CD14-positive monocyte (primary cell): Measurements from ENCODE around the gene KNTC1. TPM values are rescaled to one million over a fixed set of nuclear protein-coding genes. Genes with fewer than 3 reads are reported as not detected.
"Not testable (repeated sequence)": the region's sequence is repeated elsewhere in the genome, so short reads cannot be mapped to it uniquely, and the experiment has no call there.

Source experiments
- DNase-seq, 3 donors: peaks; one replicate each; pipeline ENCODE4 v3.0.0-alpha.2; 2011 to 2022
- H2AFZ ChIP-seq: 2 replicates; pipeline ENCODE4 v1.6.0; 2012; ENCODE audit warnings: mild to moderate bottlenecking, low read depth, low read length, inconsistent platforms; ENCODE audit not compliant: insufficient read depth, poor library complexity, severe bottlenecking
- H3K27ac ChIP-seq, 2 donors: 1 replicate in 1 of 2; 2 replicates in 1 of 2; pipeline ENCODE4 v1.5.1; 2012 to 2013; ENCODE audit warnings: low read length in 2 of 2, control low read depth in 1 of 2, inconsistent platforms in 1 of 2, low read depth in 1 of 2, mild to moderate bottlenecking in 1 of 2
- H3K27me3 ChIP-seq, 2 donors: one replicate each; pipeline versions ENCODE4 v1.6.0 to v1.6.1; 2011 to 2013; ENCODE audit warnings: low read length in 2 of 2; ENCODE audit not compliant: control insufficient read depth in 2 of 2, insufficient read depth in 2 of 2
- H3K36me3 ChIP-seq, 2 donors: replicated peaks in 1 of 2; 1 replicate in 1 of 2; 2 replicates in 1 of 2; pipeline versions ENCODE4 v1.5.1 to v1.6.1; 2012 to 2013; ENCODE audit warnings: low read length in 2 of 2, control low read depth in 1 of 2, inconsistent platforms in 1 of 2, mild to moderate bottlenecking in 1 of 2; ENCODE audit not compliant: insufficient read depth in 2 of 2, control insufficient read depth in 1 of 2
- H3K4me1 ChIP-seq, 2 donors: 1 replicate in 1 of 2; 2 replicates in 1 of 2; pipeline versions ENCODE4 v1.5.1 to v1.6.1; 2012 to 2013; ENCODE audit warnings: low read length in 2 of 2, control low read depth in 1 of 2, inconsistent platforms in 1 of 2, mild to moderate bottlenecking in 1 of 2, moderate library complexity in 1 of 2; ENCODE audit not compliant: insufficient read depth in 2 of 2, control insufficient read depth in 1 of 2
- H3K4me2 ChIP-seq: replicated peaks from 2 replicates; pipeline ENCODE3; 2012; ENCODE audit warnings: low read length, moderate library complexity, mild to moderate bottlenecking; ENCODE audit not compliant: poor library complexity, severe bottlenecking; ENCODE audit errors: extremely low read depth
- H3K4me3 ChIP-seq, 3 experiments: fragments of 200-600 bp in 1 of 3; sonication (generic) in 1 of 3; replicated peaks in 1 of 3; 1 replicate in 2 of 3; 2 replicates in 1 of 3; pipeline ENCODE4 v1.5.1; 2011 to 2013; ENCODE audit warnings: low read length in 3 of 3, mild to moderate bottlenecking in 3 of 3, control low read depth in 2 of 3, low read depth in 2 of 3, inconsistent platforms in 1 of 3, moderate library complexity in 1 of 3
- H3K79me2 ChIP-seq: 2 replicates; pipeline ENCODE4 v1.6.0; 2012; ENCODE audit warnings: mild to moderate bottlenecking, control low read depth, inconsistent platforms, low read length, moderate library complexity; ENCODE audit not compliant: insufficient read depth
- H3K9ac ChIP-seq: 2 replicates; pipeline ENCODE4 v1.6.0; 2017; ENCODE audit warnings: low read length, mild to moderate bottlenecking; ENCODE audit not compliant: insufficient read depth, poor library complexity, severe bottlenecking
- H3K9me3 ChIP-seq, 2 donors: replicated peaks in 1 of 2; 1 replicate in 1 of 2; 2 replicates in 1 of 2; pipeline versions ENCODE4 v1.5.1 to v1.6.1; 2012 to 2013; ENCODE audit warnings: low read length in 2 of 2, control low read depth in 1 of 2; ENCODE audit not compliant: control insufficient read depth in 1 of 2, insufficient read depth in 1 of 2
- H4K20me1 ChIP-seq: 2 replicates; pipeline ENCODE4 v1.6.0; 2012; ENCODE audit warnings: mild to moderate bottlenecking, low read length, control low read depth, moderate library complexity; ENCODE audit not compliant: insufficient read depth
- H3K27ac Mint-ChIP-seq, 7 donors: one replicate each; pipeline ENCODE4 v1.8.0; 2020; ENCODE audit warnings: mild to moderate bottlenecking in 7 of 7, mixed read lengths in 7 of 7, moderate library complexity in 6 of 7, inconsistent platforms in 2 of 7
- H3K27me3 Mint-ChIP-seq, 3 donors: one replicate each; pipeline ENCODE4 v1.8.0; 2021 to 2022; ENCODE audit warnings: low read depth in 3 of 3, mild to moderate bottlenecking in 3 of 3, mixed read lengths in 3 of 3, moderate library complexity in 3 of 3, inconsistent platforms in 1 of 3
- H3K36me3 Mint-ChIP-seq, 2 donors: one replicate each; pipeline ENCODE4 v1.8.0; 2020; ENCODE audit warnings: mixed read lengths in 2 of 2, inconsistent platforms in 1 of 2, mild to moderate bottlenecking in 1 of 2
- H3K4me1 Mint-ChIP-seq: one replicate; pipeline ENCODE4 v1.8.0; 2020; ENCODE audit warnings: mild to moderate bottlenecking, mixed read lengths
- H3K4me3 Mint-ChIP-seq, 2 donors: one replicate each; pipeline ENCODE4 v1.8.0; 2020; ENCODE audit warnings: mild to moderate bottlenecking in 2 of 2, mixed read lengths in 2 of 2, moderate library complexity in 1 of 2
- H3K9me3 Mint-ChIP-seq, 7 donors: one replicate each; pipeline ENCODE4 v1.8.0; 2020 to 2022; ENCODE audit warnings: mixed read lengths in 7 of 7, mild to moderate bottlenecking in 6 of 7, moderate library complexity in 6 of 7, inconsistent platforms in 2 of 7
- CTCF ChIP-seq: fragments of 200-600 bp; IDR thresholded peaks from one replicate; pipeline ENCODE4 v1.8.0; 2022; ENCODE audit warnings: antibody characterized with exemption, mild to moderate bottlenecking
- WGBS: methylation state at CpG from one replicate; pipeline ENCODE4 v1.1.5; 2013; ENCODE audit warnings: missing lambda C conversion rate; ENCODE audit not compliant: insufficient coverage; 5-methylcytosine and 5-hydroxymethylcytosine counted together
- intact Hi-C, 2 donors: fragments of 100-400 bp; cut with micrococcal nuclease; formaldehyde crosslinking; loops; one replicate each; pipeline versions ENCODE4 v1.15.0 to v1.15.1; 2023
- polyA plus RNA-seq, 3 donors: library from polyadenylated mRNA; depleted of rRNA in 1 of 3; unstranded in 2 of 3; stranded (reverse) in 1 of 3; fragments of 300-500 nt in 2 of 3; fragments of >200 nt in 1 of 3; fragmentation: Illumina TruSeq in 2 of 3; gene quantifications; 1 replicate in 2 of 3; 2 replicates in 1 of 3; pipeline ENCODE4 v1.2.3, GENCODE V29; 2012 to 2021

KNTC1 gene
- polyA plus RNA-seq, 3 donors: 0.65 to 10.3 (median 0.81) TPM

- H3K27me3 Mint-ChIP-seq: peaks cover 0 to 2% (median 0%) of the 10 kb centered on the region in 3 donors
- Histone ChIP-seq H3K36me3 (peaks cover 95 to 99% of the 10 kb centered on the region in 2 donors), H2AFZ (no peak overlapping the region), H4K20me1 (peaks cover 92% of the 10 kb centered on the region), H3K79me2 (peaks cover 77% of the 10 kb centered on the region), H3K4me3 (no peak overlapping the region), H3K9me3 (no peaks in the 10 kb centered on the region), H3K9ac (no peak overlapping the region), H3K27ac (no peak overlapping the region), H3K4me2 (no peak overlapping the region), H3K27me3 (no peaks in the 10 kb centered on the region), H3K4me1 (peaks cover 10 to 16% of the 10 kb centered on the region in 2 donors)
- intact Hi-C loops: loop anchor here in 1 of 2 donors (10.0 kb wide), 1 partner anchor 243 kb away; the partner anchor contains the start of gene VPS33A
- H3K27ac Mint-ChIP-seq: peak overlapping the region in 1 of 7 donors; percentile 53
- WGBS: 100% methylated on average over 3 of the region's 5 CpGs
- peaks cover 13% of the 10 kb centered on the region for H3K4me1 Mint-ChIP-seq
- H3K4me3 Mint-ChIP-seq: no peak overlapping the region
- no peak for DNase-seq
- no peak for TF ChIP-seq CTCF
- peaks cover 79 to 94% of the 10 kb centered on the region in 2 donors for H3K36me3 Mint-ChIP-seq
- H3K9me3 Mint-ChIP-seq: no peaks in the 10 kb centered on the region
These were observed 18.9 kb upstream of the KNTC1 start for GRCh38 chr12:122508163-122508562.

GRCh38 chr12:122513028-122513427, 14.0 kb upstream of the KNTC1 start:
- H3K27ac ChIP-seq, H3K4me3 Mint-ChIP-seq, H3K9me3 Mint-ChIP-seq, H3K4me2 ChIP-seq, H3K4me1 Mint-ChIP-seq, H2AFZ ChIP-seq, H3K27me3 Mint-ChIP-seq, intact Hi-C loops, H3K27me3 ChIP-seq, H3K4me1 ChIP-seq, H3K9ac ChIP-seq, H3K4me3 ChIP-seq, DNase-seq, H3K9me3 ChIP-seq, H3K27ac Mint-ChIP-seq: not testable (repeated sequence)
- peaks cover 98% of the 10 kb centered on the region for H4K20me1 ChIP-seq
- 95% methylated on average over 2 of the region's 3 CpGs for WGBS
- H3K36me3 Mint-ChIP-seq: peaks cover 87 to 96% of the 10 kb centered on the region in 2 donors
- H3K36me3 ChIP-seq: peaks cover 97 to 99% of the 10 kb centered on the region in 2 donors
- peaks cover 95% of the 10 kb centered on the region for H3K79me2 ChIP-seq
